SU-DHL-6 (cell line): Measurements from ENCODE around the gene ZNF473.

Source experiments
- H2AFZ ChIP-seq: fragments of 200-600 bp; sonication (generic); 2 replicates; pipeline ENCODE4 v1.6.1; 2014; ENCODE audit warnings: low read depth, mild to moderate bottlenecking, moderate library complexity, mixed read lengths, antibody characterized with exemption, low read length; ENCODE audit not compliant: severe bottlenecking
- H3F3A ChIP-seq: fragments of 200-600 bp; shearing (Covaris generic); 2 replicates; pipeline ENCODE4 v1.6.0; 2016; ENCODE audit warnings: antibody characterized with exemption, mild to moderate bottlenecking; ENCODE audit not compliant: insufficient read depth
- H3K27ac ChIP-seq: fragments of 200-600 bp; sonication (generic); 2 replicates; pipeline ENCODE4 v1.5.1; 2016; ENCODE audit warnings: low read depth, mild to moderate bottlenecking, low read length, moderate library complexity, mixed read lengths
- H3K27me3 ChIP-seq: fragments of 200-600 bp; sonication (generic), shearing (Covaris generic); 2 replicates; pipeline ENCODE4 v1.6.0; 2014; ENCODE audit warnings: mild to moderate bottlenecking, low read length
- H3K36me3 ChIP-seq: fragments of 200-600 bp; sonication (generic); 2 replicates; pipeline ENCODE4 v1.6.1; 2014; ENCODE audit warnings: mild to moderate bottlenecking, low read length, mixed read lengths
- H3K4me2 ChIP-seq: fragments of 300-600, 200-600 bp; shearing (Covaris generic), sonication (generic); 2 replicates; pipeline ENCODE4 v1.6.0; 2014; ENCODE audit warnings: low read length, low read depth, mild to moderate bottlenecking; ENCODE audit not compliant: poor library complexity, severe bottlenecking
- H3K4me3 ChIP-seq: fragments of 200-600 bp; sonication (generic); 2 replicates; pipeline ENCODE4 v1.5.1; 2014; ENCODE audit warnings: antibody characterized with exemption, low read length, mild to moderate bottlenecking, mixed read lengths; ENCODE audit not compliant: insufficient read depth, poor library complexity, severe bottlenecking
- H3K79me2 ChIP-seq: fragments of 200-600 bp; sonication (generic); 2 replicates; pipeline ENCODE4 v1.6.1; 2014; ENCODE audit warnings: mild to moderate bottlenecking, low read length, moderate library complexity; ENCODE audit not compliant: insufficient read depth
- H3K9ac ChIP-seq: fragments of 200-600 bp; sonication (generic); 2 replicates; pipeline ENCODE4 v1.7.0; 2014; ENCODE audit warnings: mild to moderate bottlenecking, low read length
- H3K9me2 ChIP-seq: fragments of 200-600 bp; sonication (generic); replicated peaks from 2 replicates; pipeline ENCODE4 v1.6.1; 2014; ENCODE audit warnings: low read length; ENCODE audit not compliant: insufficient read depth
- H3K9me3 ChIP-seq: fragments of 200-600 bp; sonication (generic); 2 replicates; pipeline ENCODE4 v1.6.1; 2014; ENCODE audit warnings: low read length, mixed read lengths; ENCODE audit not compliant: insufficient read depth
- H4K20me1 ChIP-seq: fragments of 200-600 bp; sonication (generic); 2 replicates; pipeline ENCODE4 v1.6.1; 2014; ENCODE audit warnings: low read depth, mild to moderate bottlenecking, antibody characterized with exemption, low read length, moderate library complexity, mixed read lengths
- CTCF ChIP-seq: fragments of 200-600 bp; sonication (generic); IDR thresholded peaks from one replicate; pipeline ENCODE4 v1.5.1; 2017; ENCODE audit warnings: antibody characterized with exemption, mild to moderate bottlenecking, low read length, moderate library complexity; ENCODE audit not compliant: insufficient read depth, poor library complexity, severe bottlenecking
- EZH2phosphoT487 ChIP-seq: fragments of 200-600 bp; sonication (generic), shearing (Covaris generic); conservative IDR thresholded peaks from 2 replicates; pipeline ENCODE4 v1.6.1; 2018; ENCODE audit warnings: mild to moderate bottlenecking, antibody characterized with exemption, low read length, moderate library complexity, mixed read lengths

Gene ZNF473

GRCh38 chr19:50025022-50025793 is 597 bp upstream of the ZNF473 start, which contains the start of gene VRK3:
Gene VRK3 (minus strand): TSS chr19:50025372. CDS start chr19:50016162, 9,210 bp downstream.
- Histone ChIP-seq H3K27me3 (no peaks in the 10 kb centered on the region), H3K9ac (peak within 1 kb of the TSS; percentile 73), H3K27ac (peak within 1 kb of the TSS; percentile 46), H3K9me3 (no peaks in the 10 kb centered on the region), H3K36me3 (no peaks in the 10 kb centered on the region), H3K79me2 (peaks cover 62% of the 10 kb centered on the region), H3K9me2 (no peaks in the 10 kb centered on the region), H4K20me1 (no peaks in the 10 kb centered on the region; the same call in 1 of the 2 replicates), H3F3A (no peaks in the 10 kb centered on the region), H3K4me3 (peak within 1 kb of the TSS; percentile 81), H3K4me2 (peak within 1 kb of the TSS; percentile 78), H2AFZ (peak within 1 kb of the TSS; percentile 68)
- TF ChIP-seq CTCF (no peak), EZH2phosphoT487 (no peak)

- Histone ChIP-seq H3K27me3 (no peaks in the 10 kb centered on the region), H3K27ac (no peak overlapping the region)
Observed at GRCh38 chr19:50026550-50026906, 723 bp downstream of the ZNF473 start.

GRCh38 chr19:50030225-50030624 is 4.4 kb downstream of the ZNF473 start:
- no peak overlapping the region for H2AFZ ChIP-seq
- no peak for TF ChIP-seq CTCF
- TF ChIP-seq EZH2phosphoT487, result no peak
- H3K36me3 ChIP-seq, result peaks cover 4% of the 10 kb centered on the region; the same call in 1 of the 2 replicates
- H4K20me1 ChIP-seq, result no peaks in the 10 kb centered on the region; the same call in 1 of the 2 replicates
- no peak overlapping the region for H3K27ac ChIP-seq
- H3K9ac ChIP-seq, result no peak overlapping the region
- H3K9me2 ChIP-seq, result no peaks in the 10 kb centered on the region
- H3K4me2 ChIP-seq, result no peak overlapping the region
- H3K79me2 ChIP-seq, result peaks cover 59% of the 10 kb centered on the region
- no peaks in the 10 kb centered on the region for H3K27me3 ChIP-seq
- no peak overlapping the region for H3K4me3 ChIP-seq
- H3F3A ChIP-seq, result no peaks in the 10 kb centered on the region
- H3K9me3 ChIP-seq, result no peaks in the 10 kb centered on the region

More at GRCh38 chr19:50026550-50026906, 723 bp downstream of the ZNF473 start:
- Histone ChIP-seq H3K9me3 (no peaks in the 10 kb centered on the region), H3K9me2 (no peaks in the 10 kb centered on the region), H4K20me1 (no peaks in the 10 kb centered on the region; the same call in 1 of the 2 replicates), H3K4me3 (peak overlapping the region; percentile 81), H2AFZ (no peak overlapping the region), H3K4me2 (peak overlapping the region; percentile 78), H3F3A (no peaks in the 10 kb centered on the region), H3K79me2 (peaks cover 74% of the 10 kb centered on the region), H3K36me3 (no peaks in the 10 kb centered on the region), H3K9ac (peak overlapping the region; percentile 73)
- no peak for TF ChIP-seq EZH2phosphoT487
- TF ChIP-seq CTCF, result no peak
